Measurements from ENCODE around the gene RSU1. TPM values are rescaled to one million over a fixed set of nuclear protein-coding genes. Genes with fewer than 3 reads are reported as not detected.

RSU1 gene
- total RNA-seq, 1 donor from 2014 or later: 46.9 TPM

GRCh38 chr10:16735671-16736070, 81.6 kb downstream of the RSU1 start:
- H3K4me3 ChIP-seq (ENCODE audit: low read depth, low read length): no peak overlapping the region
- no peak for TF ChIP-seq CTCF (conservative IDR thresholded peaks at IDR 0.05; ENCODE audit: low read depth, low read length)
- DNase-seq (ENCODE audit: low read depth): no peak

GRCh38 chr10:16732376-16732775, 84.8 kb downstream of the RSU1 start:
- no peak for DNase-seq (ENCODE audit: low read depth)
- H3K4me3 ChIP-seq (ENCODE audit: low read depth, low read length): no peak overlapping the region
- no peak for TF ChIP-seq CTCF (conservative IDR thresholded peaks at IDR 0.05; ENCODE audit: low read depth, low read length)

GRCh38 chr10:16728266-16728665, 89.0 kb downstream of the RSU1 start:
- no peak for DNase-seq (ENCODE audit: low read depth)
- no peak for TF ChIP-seq CTCF (conservative IDR thresholded peaks at IDR 0.05; ENCODE audit: low read depth, low read length)
- H3K4me3 ChIP-seq (ENCODE audit: low read depth, low read length): no peak overlapping the region

- H3K4me3 ChIP-seq (ENCODE audit: low read depth, low read length): no peak overlapping the region
- DNase-seq (ENCODE audit: low read depth): no peak
- TF ChIP-seq CTCF (conservative IDR thresholded peaks at IDR 0.05; ENCODE audit: low read depth, low read length): no peak
Measured at GRCh38 chr10:16727666-16728065, 89.6 kb downstream of the RSU1 start.

GRCh38 chr10:16724509-16724908, 92.7 kb downstream of the RSU1 start:
- DNase-seq (ENCODE audit: low read depth): no peak
- no peak for TF ChIP-seq CTCF (conservative IDR thresholded peaks at IDR 0.05; ENCODE audit: low read depth, low read length)
- no peak overlapping the region for H3K4me3 ChIP-seq (ENCODE audit: low read depth, low read length)

GRCh38 chr10:16720812-16721211, 96.4 kb downstream of the RSU1 start:
- no peak for DNase-seq (ENCODE audit: low read depth)
- TF ChIP-seq CTCF (conservative IDR thresholded peaks at IDR 0.05; ENCODE audit: low read depth, low read length): no peak
- H3K4me3 ChIP-seq (ENCODE audit: low read depth, low read length): no peak overlapping the region

- TF ChIP-seq CTCF (conservative IDR thresholded peaks at IDR 0.05; ENCODE audit: low read depth, low read length): no peak
- H3K4me3 ChIP-seq (ENCODE audit: low read depth, low read length): no peak overlapping the region
- no peak for DNase-seq (ENCODE audit: low read depth)
Measured at GRCh38 chr10:16717622-16718395, 99.4 kb downstream of the RSU1 start.
